Fibroblast of mammary gland (primary cell): ENCODE results near the gene FIGNL1.

ENCODE experiments used
- DNase-seq: peaks from one replicate; pipeline ENCODE4 v3.0.0-alpha.2; 2010; ENCODE audit warnings: low read depth
- H3K4me3 ChIP-seq: 2 replicates; pipeline ENCODE4 v1.5.1; 2011; ENCODE audit warnings: low read depth, mild to moderate bottlenecking, low read length, moderate library complexity; ENCODE audit not compliant: control insufficient read depth
- TF ChIP-seq, protein P1 (sequence below): conservative IDR thresholded peaks from 2 replicates; pipeline ENCODE4 v1.5.1; 2011; ENCODE audit warnings: low read depth, low read length, inconsistent platforms; ENCODE audit not compliant: control insufficient read depth, insufficient read depth

FIGNL1 gene

DNA sequence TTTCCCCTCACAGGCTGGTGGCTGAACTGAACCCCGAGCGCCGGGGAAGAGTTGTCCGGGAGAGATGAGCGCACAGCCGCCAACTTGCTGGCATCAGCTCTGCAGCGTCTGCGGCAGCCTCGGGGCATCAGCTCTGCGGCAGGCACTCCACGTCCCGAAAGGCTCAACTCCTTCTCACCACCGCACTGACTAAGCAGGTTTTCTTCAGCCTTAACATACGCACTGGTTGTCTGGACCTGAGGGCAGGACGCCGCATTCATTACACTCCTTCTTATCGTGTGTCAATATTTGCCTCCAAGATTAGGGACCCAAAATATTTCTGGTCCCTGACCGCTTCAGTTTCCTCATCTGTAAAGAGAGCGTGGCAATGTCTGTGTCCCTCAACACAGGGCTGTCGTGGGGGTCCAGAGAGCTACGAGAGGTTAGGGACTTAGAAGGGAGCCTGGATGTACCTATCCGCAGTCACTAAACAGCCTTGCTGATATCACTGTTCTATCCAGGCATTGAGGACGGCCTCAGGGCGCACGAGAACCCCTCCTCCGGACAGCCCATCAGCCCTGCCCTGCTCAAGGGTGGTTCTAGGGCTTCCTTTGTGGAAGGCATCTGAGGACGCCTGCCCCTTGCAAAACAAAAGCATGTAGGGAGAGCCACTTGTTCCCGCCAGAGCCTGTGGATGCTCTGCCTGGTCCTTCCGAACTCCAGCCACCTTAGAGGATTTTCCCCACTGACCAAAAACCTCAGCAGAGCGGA, 42.8 kb upstream of the FIGNL1 start:
- TF ChIP-seq, protein P1, sequence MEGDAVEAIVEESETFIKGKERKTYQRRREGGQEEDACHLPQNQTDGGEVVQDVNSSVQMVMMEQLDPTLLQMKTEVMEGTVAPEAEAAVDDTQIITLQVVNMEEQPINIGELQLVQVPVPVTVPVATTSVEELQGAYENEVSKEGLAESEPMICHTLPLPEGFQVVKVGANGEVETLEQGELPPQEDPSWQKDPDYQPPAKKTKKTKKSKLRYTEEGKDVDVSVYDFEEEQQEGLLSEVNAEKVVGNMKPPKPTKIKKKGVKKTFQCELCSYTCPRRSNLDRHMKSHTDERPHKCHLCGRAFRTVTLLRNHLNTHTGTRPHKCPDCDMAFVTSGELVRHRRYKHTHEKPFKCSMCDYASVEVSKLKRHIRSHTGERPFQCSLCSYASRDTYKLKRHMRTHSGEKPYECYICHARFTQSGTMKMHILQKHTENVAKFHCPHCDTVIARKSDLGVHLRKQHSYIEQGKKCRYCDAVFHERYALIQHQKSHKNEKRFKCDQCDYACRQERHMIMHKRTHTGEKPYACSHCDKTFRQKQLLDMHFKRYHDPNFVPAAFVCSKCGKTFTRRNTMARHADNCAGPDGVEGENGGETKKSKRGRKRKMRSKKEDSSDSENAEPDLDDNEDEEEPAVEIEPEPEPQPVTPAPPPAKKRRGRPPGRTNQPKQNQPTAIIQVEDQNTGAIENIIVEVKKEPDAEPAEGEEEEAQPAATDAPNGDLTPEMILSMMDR = no peak
- no peak overlapping the region for H3K4me3 ChIP-seq
- DNase-seq = no peak

DNA sequence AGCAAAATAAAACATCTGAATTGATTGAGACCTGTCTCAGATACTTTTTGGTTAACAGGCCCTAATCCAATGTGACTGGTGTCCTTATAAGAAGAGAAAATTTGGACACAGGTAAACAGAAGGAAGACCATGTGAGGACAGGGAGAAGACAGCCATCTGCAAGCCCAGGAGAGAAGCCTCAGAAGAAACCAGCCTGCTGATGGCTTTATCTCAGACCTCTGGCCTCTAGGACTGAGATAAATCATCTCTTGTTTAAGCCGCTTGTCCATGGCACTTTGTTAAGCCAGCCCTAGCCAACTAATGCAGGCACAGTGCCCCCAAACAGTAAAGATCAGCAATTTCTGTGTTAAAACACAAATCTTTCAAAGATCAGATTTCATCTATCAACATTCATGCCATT, 41.8 kb upstream of the FIGNL1 start:
- H3K4me3 ChIP-seq = no peak overlapping the region
- DNase-seq = no peak
- TF ChIP-seq, protein P1 = no peak

DNA sequence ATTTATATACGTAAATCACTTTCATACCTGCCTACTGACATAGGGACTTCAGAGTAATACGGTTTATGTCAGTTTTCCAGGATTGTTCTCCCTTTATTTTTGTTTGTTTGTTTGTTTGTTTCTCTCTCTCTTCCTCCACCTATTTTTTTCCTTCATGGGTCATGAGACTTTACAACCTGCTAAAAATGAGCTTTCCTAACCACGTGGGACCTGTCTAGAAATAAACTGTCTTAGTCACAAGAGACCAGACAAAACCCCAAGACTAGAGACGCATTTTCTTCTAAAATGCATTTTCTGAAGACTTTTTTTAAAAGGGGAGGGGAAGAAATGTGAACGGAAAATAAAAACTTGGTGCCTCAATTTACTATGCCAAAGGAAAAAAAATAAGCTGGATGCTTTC, 41.1 kb upstream of the FIGNL1 start:
- TF ChIP-seq, protein P1 = no peak
- no peak overlapping the region for H3K4me3 ChIP-seq
- no peak for DNase-seq

DNA sequence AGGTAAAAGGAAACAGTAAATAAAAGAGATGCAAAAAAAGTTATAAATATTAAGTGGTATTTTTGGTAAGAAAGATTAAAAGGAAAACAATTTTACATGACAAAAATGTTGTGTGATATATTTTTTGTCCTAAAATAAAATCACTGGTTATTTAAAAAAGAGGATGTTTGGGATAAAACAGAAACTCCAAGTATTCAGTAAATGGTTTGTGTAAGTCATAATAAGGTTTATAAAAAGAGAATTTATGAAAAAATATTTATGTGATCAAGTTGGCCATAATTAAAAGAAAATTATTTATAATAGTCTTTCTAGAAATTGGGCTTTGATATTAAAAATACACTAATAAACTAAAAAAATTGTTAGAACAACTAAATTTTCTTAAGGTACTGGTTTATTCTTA, 38.2 kb upstream of the FIGNL1 start:
- H3K4me3 ChIP-seq = no peak overlapping the region
- DNase-seq = no peak
- TF ChIP-seq, protein P1 = no peak

DNA sequence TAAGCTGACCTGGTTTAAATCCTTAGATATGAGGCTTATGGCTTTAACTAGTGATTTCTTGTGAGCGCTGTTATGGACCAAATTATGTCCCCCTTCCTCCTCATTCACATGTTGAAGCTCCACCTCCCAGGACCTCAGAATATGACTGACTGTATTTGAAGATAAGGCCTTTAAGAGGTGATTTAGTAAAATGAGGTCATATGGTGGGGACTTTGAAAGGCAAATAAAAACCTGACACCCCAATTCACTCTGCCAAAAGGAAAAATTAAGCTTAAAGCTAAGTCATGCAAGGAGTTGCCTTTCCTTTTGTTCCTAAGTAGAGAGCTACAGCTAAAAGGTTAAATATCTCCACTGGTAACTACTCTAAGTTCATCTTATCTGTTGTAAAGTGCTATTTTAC, 36.4 kb upstream of the FIGNL1 start:
- no peak overlapping the region for H3K4me3 ChIP-seq
- no peak for DNase-seq
- TF ChIP-seq, protein P1 = no peak

DNA sequence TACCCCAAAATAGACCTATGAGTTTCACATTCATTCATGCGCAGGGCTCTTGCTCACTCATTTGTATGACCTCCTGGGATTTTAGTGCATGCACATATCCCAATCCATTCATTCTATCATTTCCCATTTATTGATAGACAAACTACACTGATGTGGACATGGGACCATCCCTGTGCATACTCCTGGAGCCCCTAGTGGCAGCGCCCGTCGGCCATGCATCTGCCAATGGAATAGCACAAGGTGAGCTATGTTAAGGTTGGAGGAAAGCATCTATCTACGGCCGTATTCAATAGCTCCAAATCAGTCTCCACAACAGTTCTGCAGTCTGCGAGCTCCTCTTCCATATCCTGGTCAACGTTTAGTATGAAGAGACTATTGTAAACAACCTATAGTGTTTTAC, 31.7 kb upstream of the FIGNL1 start:
- no peak overlapping the region for H3K4me3 ChIP-seq
- TF ChIP-seq, protein P1 = no peak
- no peak for DNase-seq
